ENCODE data around the gene SESN1.

Gene SESN1

DNA sequence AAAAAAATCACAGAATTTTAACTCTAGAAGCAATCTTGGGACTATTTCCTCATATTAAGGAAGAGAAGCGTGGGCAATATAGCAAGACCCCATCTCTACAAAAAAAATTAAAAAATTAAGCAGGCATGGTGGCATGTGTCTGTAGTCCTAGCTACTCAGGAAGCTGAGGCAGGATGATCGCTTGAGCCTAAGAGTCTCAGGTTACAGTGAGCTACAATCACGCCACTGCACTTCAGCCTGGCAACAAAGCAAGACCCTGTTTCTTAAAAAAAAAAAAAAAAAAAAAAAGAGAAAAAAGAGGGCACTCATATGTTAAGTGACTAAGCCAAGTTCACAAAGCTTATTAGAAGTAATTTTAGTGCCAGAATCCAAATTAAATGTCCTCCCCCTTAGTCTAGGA, 100.8 kb downstream of the SESN1 start:
- no peak overlapping the region for H3K9ac ChIP-seq (ENCODE audit: low read depth, low read length, poor library complexity, severe bottlenecking)
- H3K36me3 ChIP-seq (ENCODE audit: insufficient read depth, low read length): peaks cover 43% of the 10 kb centered on the region
- peaks cover 6% of the 10 kb centered on the region for H3K4me1 ChIP-seq (ENCODE audit: insufficient read depth, low read length, poor library complexity, severe bottlenecking)
- H3K4me2 ChIP-seq (ENCODE audit: low read depth, low read length, poor library complexity, severe bottlenecking): no peak overlapping the region
- no peaks in the 10 kb centered on the region for H4K20me1 ChIP-seq (ENCODE audit: insufficient read depth, low read length, poor library complexity, severe bottlenecking)
- no peaks in the 10 kb centered on the region for H3K9me2 ChIP-seq (replicated peaks; ENCODE audit: low read depth, low read length)
- TF ChIP-seq, protein P1, sequence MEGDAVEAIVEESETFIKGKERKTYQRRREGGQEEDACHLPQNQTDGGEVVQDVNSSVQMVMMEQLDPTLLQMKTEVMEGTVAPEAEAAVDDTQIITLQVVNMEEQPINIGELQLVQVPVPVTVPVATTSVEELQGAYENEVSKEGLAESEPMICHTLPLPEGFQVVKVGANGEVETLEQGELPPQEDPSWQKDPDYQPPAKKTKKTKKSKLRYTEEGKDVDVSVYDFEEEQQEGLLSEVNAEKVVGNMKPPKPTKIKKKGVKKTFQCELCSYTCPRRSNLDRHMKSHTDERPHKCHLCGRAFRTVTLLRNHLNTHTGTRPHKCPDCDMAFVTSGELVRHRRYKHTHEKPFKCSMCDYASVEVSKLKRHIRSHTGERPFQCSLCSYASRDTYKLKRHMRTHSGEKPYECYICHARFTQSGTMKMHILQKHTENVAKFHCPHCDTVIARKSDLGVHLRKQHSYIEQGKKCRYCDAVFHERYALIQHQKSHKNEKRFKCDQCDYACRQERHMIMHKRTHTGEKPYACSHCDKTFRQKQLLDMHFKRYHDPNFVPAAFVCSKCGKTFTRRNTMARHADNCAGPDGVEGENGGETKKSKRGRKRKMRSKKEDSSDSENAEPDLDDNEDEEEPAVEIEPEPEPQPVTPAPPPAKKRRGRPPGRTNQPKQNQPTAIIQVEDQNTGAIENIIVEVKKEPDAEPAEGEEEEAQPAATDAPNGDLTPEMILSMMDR (conservative IDR thresholded peaks at IDR 0.05; ENCODE audit: low read length): no peak
- TF ChIP-seq EZH2phosphoT487 (IDR thresholded peaks at IDR 0.05; ENCODE audit: borderline replicate concordance): no peak
- H3F3A ChIP-seq (ENCODE audit: low read depth): no peaks in the 10 kb centered on the region
- no peak overlapping the region for H3K4me3 ChIP-seq (ENCODE audit: low read length, poor library complexity, severe bottlenecking)
- no peaks in the 10 kb centered on the region for H3K27me3 ChIP-seq (ENCODE audit: insufficient read depth, low read length, poor library complexity, severe bottlenecking)
- no peaks in the 10 kb centered on the region for H3K9me3 ChIP-seq (ENCODE audit: insufficient read depth, low read depth, low read length)
- H2AFZ ChIP-seq (ENCODE audit: low read length): no peak overlapping the region
- no peaks in the 10 kb centered on the region for H3K79me2 ChIP-seq (ENCODE audit: insufficient read depth, low read length)

DNA sequence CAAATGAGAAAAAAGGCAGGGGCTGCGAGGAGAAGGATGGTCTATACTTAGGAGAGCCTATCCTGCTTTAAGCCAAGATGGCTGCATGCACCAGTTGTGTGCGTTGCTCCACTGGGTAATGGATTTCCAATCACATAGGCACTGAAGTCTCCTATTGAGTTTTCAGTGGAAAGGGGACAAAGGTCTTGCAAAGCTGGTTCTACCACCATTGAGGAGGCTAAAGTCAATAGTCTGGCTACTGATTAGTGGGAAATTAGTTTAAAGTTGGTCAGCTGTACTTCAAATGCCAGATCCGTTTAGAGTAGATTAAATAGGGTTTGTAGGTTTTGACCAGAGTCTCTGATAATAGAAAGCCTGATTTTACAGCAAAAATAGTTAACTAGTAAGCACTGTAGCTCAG, 104.9 kb downstream of the SESN1 start:
- H3K4me2 ChIP-seq (ENCODE audit: low read depth, low read length, poor library complexity, severe bottlenecking): no peak overlapping the region
- no peaks in the 10 kb centered on the region; the same call in 1 of the 2 replicates for H3F3A ChIP-seq (ENCODE audit: low read depth)
- no peaks in the 10 kb centered on the region for H3K79me2 ChIP-seq (ENCODE audit: insufficient read depth, low read length)
- H4K20me1 ChIP-seq (ENCODE audit: insufficient read depth, low read length, poor library complexity, severe bottlenecking): no peaks in the 10 kb centered on the region
- no peak overlapping the region for H3K4me3 ChIP-seq (ENCODE audit: low read length, poor library complexity, severe bottlenecking)
- H3K9me2 ChIP-seq (replicated peaks; ENCODE audit: low read depth, low read length): no peaks in the 10 kb centered on the region
- peaks cover 42% of the 10 kb centered on the region for H3K36me3 ChIP-seq (ENCODE audit: insufficient read depth, low read length)
- peaks cover 20% of the 10 kb centered on the region for H3K4me1 ChIP-seq (ENCODE audit: insufficient read depth, low read length, poor library complexity, severe bottlenecking)
- H3K9ac ChIP-seq (ENCODE audit: low read depth, low read length, poor library complexity, severe bottlenecking): no peak overlapping the region
- no peaks in the 10 kb centered on the region for H3K27me3 ChIP-seq (ENCODE audit: insufficient read depth, low read length, poor library complexity, severe bottlenecking)
- TF ChIP-seq, protein P1 (conservative IDR thresholded peaks at IDR 0.05; ENCODE audit: low read length): no peak
- no peak for TF ChIP-seq EZH2phosphoT487 (IDR thresholded peaks at IDR 0.05; ENCODE audit: borderline replicate concordance)
- no peak overlapping the region for H2AFZ ChIP-seq (ENCODE audit: low read length)
- H3K9me3 ChIP-seq (ENCODE audit: insufficient read depth, low read depth, low read length): no peaks in the 10 kb centered on the region

DNA sequence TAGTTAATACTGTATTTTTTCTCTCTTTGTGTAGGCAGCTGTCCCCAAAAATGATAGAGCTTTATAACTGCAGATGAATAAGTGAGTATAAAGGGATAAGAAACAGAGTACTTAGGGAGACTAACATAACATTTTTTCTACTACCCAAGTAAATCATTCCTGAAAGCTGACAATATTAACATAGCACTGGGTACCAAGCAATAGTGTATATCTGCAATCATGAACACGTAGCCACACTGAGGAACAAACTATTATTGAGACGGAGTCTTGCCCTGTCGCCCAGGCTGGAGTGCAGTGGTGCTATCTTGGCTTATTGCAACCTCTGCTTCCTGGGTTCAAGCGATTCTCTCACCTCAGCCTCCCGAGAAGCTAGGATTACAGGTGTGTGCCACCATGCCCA, 105.9 kb downstream of the SESN1 start:
- peaks cover 42% of the 10 kb centered on the region for H3K36me3 ChIP-seq (ENCODE audit: insufficient read depth, low read length)
- no peaks in the 10 kb centered on the region; the same call in 1 of the 2 replicates for H3F3A ChIP-seq (ENCODE audit: low read depth)
- peaks cover 16% of the 10 kb centered on the region for H3K4me1 ChIP-seq (ENCODE audit: insufficient read depth, low read length, poor library complexity, severe bottlenecking)

More for the DNA sequence above, 105.9 kb downstream of the SESN1 start:
- no peak overlapping the region for H3K4me2 ChIP-seq (ENCODE audit: low read depth, low read length, poor library complexity, severe bottlenecking)
- no peaks in the 10 kb centered on the region for H3K79me2 ChIP-seq (ENCODE audit: insufficient read depth, low read length)
- no peak overlapping the region for H3K9ac ChIP-seq (ENCODE audit: low read depth, low read length, poor library complexity, severe bottlenecking)
- H3K4me3 ChIP-seq (ENCODE audit: low read length, poor library complexity, severe bottlenecking): no peak overlapping the region
- H3K9me3 ChIP-seq (ENCODE audit: insufficient read depth, low read depth, low read length): no peaks in the 10 kb centered on the region
- H4K20me1 ChIP-seq (ENCODE audit: insufficient read depth, low read length, poor library complexity, severe bottlenecking): no peaks in the 10 kb centered on the region
- no peak for TF ChIP-seq EZH2phosphoT487 (IDR thresholded peaks at IDR 0.05; ENCODE audit: borderline replicate concordance)
- TF ChIP-seq, protein P1 (conservative IDR thresholded peaks at IDR 0.05; ENCODE audit: low read length): no peak
- H3K27me3 ChIP-seq (ENCODE audit: insufficient read depth, low read length, poor library complexity, severe bottlenecking): no peaks in the 10 kb centered on the region
- H2AFZ ChIP-seq (ENCODE audit: low read length): no peak overlapping the region
- H3K9me2 ChIP-seq (replicated peaks; ENCODE audit: low read depth, low read length): no peaks in the 10 kb centered on the region
